H1 (cell line): ENCODE data around the gene LGALS4. TPM values are rescaled to one million over a fixed set of nuclear protein-coding genes. Genes with fewer than 3 reads are reported as not detected.

Source experiments
- CTCF ChIA-PET: fragments of 300-600 bp; sonication (Branson Sonifier 250); formaldehyde crosslinking; loops from one replicate; lab custom pipeline; 2021; ENCODE audit not compliant: partially characterized antibody; lab: Charles Lee
- POLR2A ChIA-PET: fragments of 300-600 bp; sonication (Branson Sonifier 250); formaldehyde crosslinking; loops from one replicate; lab custom pipeline; 2021; ENCODE audit warnings: inconsistent platforms; ENCODE audit not compliant: partially characterized antibody; lab: Charles Lee
- DNase-seq, 2 experiments: peaks; one replicate each; pipeline versions ENCODE4 v3.0.0 to v3.0.0-alpha.2; 2010 to 2022; ENCODE audit warnings: low spot score in 2 of 2, low read depth in 1 of 2, mixed read lengths in 1 of 2
- FAIRE-seq: peaks from 2 replicates; lab custom pipeline; 2011; peaks lifted over from hg19 to GRCh38; lab: Jason Lieb, UNC
- H2AFZ ChIP-seq: 2 replicates; pipeline ENCODE4 v1.8.1; 2012; ENCODE audit warnings: low read length, inconsistent platforms
- H2AK5ac ChIP-seq: 2 replicates; pipeline ENCODE4 v1.6.1; 2013; ENCODE audit warnings: low read depth, low read length
- H2BK120ac ChIP-seq: replicated peaks from 2 replicates; pipeline ENCODE3; 2013; ENCODE audit warnings: low read depth, low read length, inconsistent platforms
- H2BK12ac ChIP-seq: 2 replicates; pipeline ENCODE4 v1.6.1; 2013; ENCODE audit warnings: low read depth, low read length
- H2BK15ac ChIP-seq: 2 replicates; pipeline ENCODE4 v1.6.1; 2013; ENCODE audit warnings: low read length
- H2BK20ac ChIP-seq: 2 replicates; pipeline ENCODE4 v1.6.1; 2013; ENCODE audit warnings: low read length
- H2BK5ac ChIP-seq: 2 replicates; pipeline ENCODE4 v1.6.1; 2013; ENCODE audit warnings: low read depth, low read length
- H3K14ac ChIP-seq: 2 replicates; pipeline ENCODE4 v1.6.1; 2013; ENCODE audit warnings: inconsistent platforms; ENCODE audit not compliant: insufficient read length
- H3K18ac ChIP-seq: 2 replicates; pipeline ENCODE4 v1.6.1; 2013; ENCODE audit warnings: low read length; ENCODE audit errors: extremely low read depth
- H3K23ac ChIP-seq: 2 replicates; pipeline ENCODE4 v1.6.1; 2013; ENCODE audit warnings: inconsistent platforms; ENCODE audit not compliant: insufficient read length
- H3K23me2 ChIP-seq: 2 replicates; pipeline ENCODE4 v1.6.1; 2013; ENCODE audit warnings: low read depth, low read length
- H3K27ac ChIP-seq: 2 replicates; pipeline ENCODE4 v1.6.1; 2011; ENCODE audit warnings: low read depth, low read length, inconsistent platforms
- H3K27me3 ChIP-seq, 4 experiments: replicated peaks in 1 of 4; 1 replicate in 1 of 4; 2 replicates in 3 of 4; pipeline versions ENCODE4 v1.6.1 to v1.8.1; 2011 to 2013; ENCODE audit warnings: low read length in 3 of 4, mild to moderate bottlenecking in 3 of 4, inconsistent platforms in 2 of 4, mixed read lengths in 2 of 4, moderate library complexity in 1 of 4; ENCODE audit not compliant: control insufficient read depth in 3 of 4, insufficient read depth in 3 of 4; ENCODE audit errors: extremely low read depth in 1 of 4
- H3K36me3 ChIP-seq, 4 experiments: 2 replicates each; pipeline versions ENCODE4 v1.6.1 to v1.8.1; 2011 to 2013; ENCODE audit warnings: mild to moderate bottlenecking in 4 of 4, low read length in 3 of 4, moderate library complexity in 2 of 4, control low read depth in 1 of 4, inconsistent platforms in 1 of 4; ENCODE audit not compliant: insufficient read depth in 4 of 4, control insufficient read depth in 2 of 4
- H3K4ac ChIP-seq: replicated peaks from 2 replicates; pipeline ENCODE3; 2013; ENCODE audit warnings: low read length, low read depth, mixed read lengths, inconsistent platforms; ENCODE audit not compliant: insufficient read length
- H3K4me1 ChIP-seq, 4 experiments: replicated peaks in 1 of 4; 1 replicate in 1 of 4; 2 replicates in 3 of 4; pipeline versions ENCODE4 v1.6.1 to v1.8.1; 2011 to 2013; ENCODE audit warnings: low read length in 3 of 4, inconsistent platforms in 2 of 4, mixed read lengths in 1 of 4; ENCODE audit not compliant: insufficient read depth in 4 of 4, control insufficient read depth in 3 of 4
- H3K4me2 ChIP-seq, 2 experiments: 2 replicates each; pipeline versions ENCODE4 v1.6.1 to v1.8.1; 2011 to 2013; ENCODE audit warnings: low read depth in 2 of 2, low read length in 2 of 2, control low read depth in 1 of 2, inconsistent platforms in 1 of 2, mild to moderate bottlenecking in 1 of 2; ENCODE audit not compliant: insufficient read depth in 1 of 2
- H3K4me3 ChIP-seq, 4 experiments: fragments of 200-600, 300-600 bp in 1 of 4; sonication (generic), shearing (Covaris generic), sonication (Bioruptor Twin) in 1 of 4; 2 replicates each; pipeline versions ENCODE4 v1.5.1 to v1.8.1; 2011 to 2016; ENCODE audit warnings: low read length in 4 of 4, low read depth in 3 of 4, control low read depth in 2 of 4, inconsistent platforms in 2 of 4, mild to moderate bottlenecking in 2 of 4, mixed read lengths in 1 of 4, moderate library complexity in 1 of 4; ENCODE audit not compliant: insufficient read depth in 2 of 4; ENCODE audit errors: extremely low read depth in 1 of 4
- H3K56ac ChIP-seq: replicated peaks from 2 replicates; pipeline ENCODE3; 2013; ENCODE audit warnings: low read depth, mild to moderate bottlenecking, mixed read lengths, low read length, inconsistent platforms; ENCODE audit not compliant: insufficient read length
- H3K79me1 ChIP-seq: 2 replicates; pipeline ENCODE4 v1.6.1; 2013; ENCODE audit warnings: low read depth, low read length, control low read depth
- H3K79me2 ChIP-seq, 2 experiments: 2 replicates each; pipeline versions ENCODE4 v1.6.1 to v1.8.1; 2012 to 2013; ENCODE audit warnings: low read length in 2 of 2, mild to moderate bottlenecking in 2 of 2, inconsistent platforms in 1 of 2; ENCODE audit not compliant: insufficient read depth in 2 of 2, control insufficient read depth in 1 of 2
- H3K9ac ChIP-seq, 4 experiments: replicated peaks in 1 of 4; 1 replicate in 1 of 4; 2 replicates in 3 of 4; pipeline versions ENCODE4 v1.6.1 to v1.8.1; 2011 to 2013; ENCODE audit warnings: low read depth in 3 of 4, low read length in 3 of 4, control low read depth in 2 of 4, mild to moderate bottlenecking in 2 of 4, moderate library complexity in 2 of 4, inconsistent platforms in 1 of 4; ENCODE audit errors: extremely low read depth in 1 of 4
- H3K9me3 ChIP-seq, 2 experiments: 2 replicates each; pipeline versions ENCODE4 v1.6.1 to v1.8.1; 2012 to 2013; ENCODE audit warnings: mild to moderate bottlenecking in 2 of 2, moderate library complexity in 2 of 2, control low read depth in 1 of 2, inconsistent platforms in 1 of 2, low read depth in 1 of 2, low read length in 1 of 2, mixed read lengths in 1 of 2; ENCODE audit not compliant: insufficient read depth in 2 of 2
- H4K20me1 ChIP-seq, 2 experiments: replicated peaks in 1 of 2; 2 replicates each; pipeline versions ENCODE3 to v1.8.1; 2011 to 2013; ENCODE audit warnings: inconsistent platforms in 2 of 2, low read length in 2 of 2, mild to moderate bottlenecking in 1 of 2; ENCODE audit not compliant: insufficient read depth in 2 of 2, control insufficient read depth in 1 of 2
- H4K5ac ChIP-seq: 2 replicates; pipeline ENCODE4 v1.6.1; 2013; ENCODE audit warnings: low read length, low read depth, mixed read lengths, inconsistent platforms; ENCODE audit not compliant: insufficient read length
- H4K8ac ChIP-seq: 2 replicates; pipeline ENCODE4 v1.8.0; 2013; ENCODE audit warnings: mild to moderate bottlenecking, moderate library complexity, low read length, inconsistent platforms; ENCODE audit not compliant: insufficient read depth; ENCODE audit errors: extremely low read depth
- H4K91ac ChIP-seq: replicated peaks from 2 replicates; pipeline ENCODE3; 2013; ENCODE audit warnings: low read length, mixed read lengths, inconsistent platforms; ENCODE audit not compliant: insufficient read length
- EGR1 ChIP-seq: IDR thresholded peaks from 2 replicates; pipeline ENCODE4 v1.6.1; 2011; ENCODE audit warnings: low read depth, low read length, borderline replicate concordance
- HDAC2 ChIP-seq, 2 experiments: fragments of 300-600 bp in 1 of 2; sonication (generic) in 1 of 2; IDR thresholded peaks; 2 replicates each; pipeline ENCODE4 v1.6.1; 2011 to 2012; ENCODE audit warnings: low read depth in 2 of 2, low read length in 2 of 2, mild to moderate bottlenecking in 2 of 2, moderate library complexity in 2 of 2, borderline replicate concordance in 1 of 2, inconsistent platforms in 1 of 2
- POU5F1 ChIP-seq: IDR thresholded peaks from 2 replicates; pipeline ENCODE4 v1.6.1; 2011; ENCODE audit warnings: low read depth, mild to moderate bottlenecking, low read length, moderate library complexity
- WGBS, 2 experiments: shearing (Covaris generic) in 1 of 2; methylation state at CpG; one replicate each; pipeline versions ENCODE4 v1.1.6 to v1.1.7; 2013 to 2015; ENCODE audit warnings: low lambda C conversion rate in 2 of 2, mixed read lengths in 2 of 2, inconsistent platforms in 1 of 2, low coverage in 1 of 2, missing lambda C conversion rate in 1 of 2; ENCODE audit not compliant: insufficient replicate concordance in 2 of 2, insufficient coverage in 1 of 2, insufficient read length in 1 of 2; ENCODE audit errors: extremely low coverage in 1 of 2, missing lambda C conversion rate in 1 of 2; 5-methylcytosine and 5-hydroxymethylcytosine counted together
- polyA plus RNA-seq, 7 experiments: library from polyadenylated mRNA; depleted of rRNA in 3 of 7; stranded (reverse) in 5 of 7; unstranded in 2 of 7; fragments of >200 nt in 5 of 7; fragments of 200-250 nt in 2 of 7; gene quantifications; 1 replicate in 5 of 7; 2 replicates in 1 of 7; 4 replicates in 1 of 7; pipeline versions ENCODE4 v1.2.1 to v1.2.3, GENCODE V29; 2011 to 2013; ENCODE audit warnings: missing spikeins in 2 of 7, mixed read lengths in 2 of 7
- total RNA-seq: library from RNA; stranded (reverse); fragmentation: NEBNext Ultra II Directional; extraction: Animal tissue kit (Norgen Biotek cat#: 25700); gene quantifications from 2 replicates; pipeline ENCODE4 v1.2.1, GENCODE V29; 2021

Gene LGALS4
- total and polyA plus RNA-seq, 2 of the 8 experiments (the other 6 are each of a cell fraction or from before 2014, with no cell fraction given), result 0.32 to 0.37 TPM

GRCh38 chr19:38834104-38834490 is 21.4 kb upstream of the LGALS4 start:
- H3K23ac ChIP-seq, result no peak overlapping the region
- H3K79me1 ChIP-seq, result 0 out of 2 replicates have a peak, but pooled peaks cover 2% of the 10 kb centered on the region
- no peak overlapping the region for H2BK12ac ChIP-seq
- no peak overlapping the region for H3K4ac ChIP-seq
- H3K56ac ChIP-seq, result no peak overlapping the region
- WGBS, 2 experiments, result 92% methylated on average over 4 of the region's 4 CpGs; no CpG with 5 or more reads in 1 of the 2 experiments
- H3K23me2 ChIP-seq, result peaks cover 8% of the 10 kb centered on the region
- no peak overlapping the region for H2AFZ ChIP-seq
- CTCF ChIA-PET, result interaction anchor here (0.8 to 1.4 kb wide), 4 partner anchors 14 to 54 kb away, joined by 3 to 8 read pairs (median 4); no protein-coding TSS in a partner anchor
- H3K79me2 ChIP-seq, result no peaks in the 10 kb centered on the region
- no peak overlapping the region for H2BK20ac ChIP-seq
- no peaks in the 10 kb centered on the region for H3K27me3 ChIP-seq
- peaks cover 30 to 51% (median 36%) of the 10 kb centered on the region in 4 experiments for H3K36me3 ChIP-seq
- H3K4me1 ChIP-seq, result peaks cover 0 to 6% (median 1%) of the 10 kb centered on the region in 4 experiments; a peak in 1 of 7 replicates
- H2AK5ac ChIP-seq, result no peak overlapping the region
- POLR2A ChIA-PET, result interaction anchor here (0.7 to 14.2 kb wide), 13 partner anchors 9 to 121 kb away, joined by 3 to 376 read pairs (median 4); partner anchors contain the start of gene HNRNPL
- DNase-seq, result no peak
- H4K5ac ChIP-seq, result no peak overlapping the region
- H2BK5ac ChIP-seq, result no peak overlapping the region
- no peak overlapping the region for H3K18ac ChIP-seq
- H4K91ac ChIP-seq, result no peak overlapping the region
- peaks cover 4 to 13% of the 10 kb centered on the region in 2 experiments for H4K20me1 ChIP-seq
- H4K8ac ChIP-seq, result no peak overlapping the region
- TF ChIP-seq HDAC2 (IDR thresholded peaks at IDR 0.05; ENCODE audit: borderline replicate concordance in 1 of 2, low read depth in 2 of 2, low read length in 2 of 2) (no peak), EGR1 (no peak), POU5F1 (no peak)
- H3K14ac ChIP-seq, result no peak overlapping the region
- no peaks in the 10 kb centered on the region for H3K9me3 ChIP-seq
- no peak overlapping the region for H2BK120ac ChIP-seq
- no peak for FAIRE-seq
- no peak overlapping the region for H3K4me2 ChIP-seq
- H3K4me3 ChIP-seq, result no peak overlapping the region
- no peak overlapping the region for H2BK15ac ChIP-seq
- no peak overlapping the region for H3K9ac ChIP-seq
- H3K27ac ChIP-seq, result no peak overlapping the region
